Medulla oblongata (tissue), 1 donor: ENCODE measurements around the gene ITPR3.
"Not testable (repeated sequence)": the region's sequence is repeated elsewhere in the genome, so short reads cannot be mapped to it uniquely, and the experiment has no call there.

Experiments
- DNase-seq: peaks from one replicate; pipeline ENCODE4 v3.0.0-alpha.2; 2015; ENCODE audit errors: extremely low spot score

Gene ITPR3

DNA sequence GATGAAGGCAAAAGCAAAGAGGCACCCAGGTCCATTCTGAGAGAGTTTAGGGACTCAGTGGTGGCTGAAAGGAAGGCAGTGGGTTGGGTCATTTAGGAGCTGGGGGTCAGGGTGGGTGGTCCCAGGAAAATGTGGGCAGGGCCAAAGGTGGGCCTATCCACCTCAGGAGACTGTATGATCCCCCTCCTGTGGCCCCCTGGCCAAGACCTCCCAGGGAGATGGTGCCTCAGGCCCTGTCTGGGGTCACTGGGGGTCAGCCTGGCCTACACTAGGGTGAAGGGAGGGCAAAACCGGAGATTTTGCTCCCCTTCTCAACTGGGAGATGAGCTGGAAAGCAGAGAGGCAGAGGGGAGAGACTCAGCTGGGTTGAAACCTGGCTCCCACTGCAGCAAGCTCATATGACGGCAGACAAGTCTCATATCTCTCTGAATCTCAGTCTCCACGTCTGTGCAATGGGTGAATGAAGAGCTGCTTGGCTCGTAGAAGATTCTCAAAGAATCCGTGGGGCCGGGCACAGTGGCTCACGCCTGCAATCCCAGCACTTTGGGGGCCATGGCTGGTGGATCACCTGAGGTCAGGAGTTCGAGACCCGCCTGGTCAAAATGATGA is 29.6 kb upstream of the ITPR3 start:
- DNase-seq, result no peak

DNA sequence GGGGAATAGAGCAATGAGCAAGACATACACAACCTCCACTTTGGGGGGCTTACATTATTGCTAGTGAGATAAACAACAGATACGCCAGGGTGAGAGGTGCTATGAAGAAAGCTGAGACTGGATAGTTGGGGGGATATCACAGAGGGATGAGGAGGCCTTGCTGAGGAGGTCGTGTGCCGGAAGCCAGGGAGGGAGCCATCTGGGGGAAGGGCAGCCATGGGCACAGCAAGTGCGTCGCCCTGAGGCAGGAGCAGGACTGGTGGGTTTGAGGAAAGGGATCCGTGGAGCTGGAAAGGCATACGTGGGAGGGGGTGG is 28.9 kb upstream of the ITPR3 start:
- DNase-seq, result no peak

DNA sequence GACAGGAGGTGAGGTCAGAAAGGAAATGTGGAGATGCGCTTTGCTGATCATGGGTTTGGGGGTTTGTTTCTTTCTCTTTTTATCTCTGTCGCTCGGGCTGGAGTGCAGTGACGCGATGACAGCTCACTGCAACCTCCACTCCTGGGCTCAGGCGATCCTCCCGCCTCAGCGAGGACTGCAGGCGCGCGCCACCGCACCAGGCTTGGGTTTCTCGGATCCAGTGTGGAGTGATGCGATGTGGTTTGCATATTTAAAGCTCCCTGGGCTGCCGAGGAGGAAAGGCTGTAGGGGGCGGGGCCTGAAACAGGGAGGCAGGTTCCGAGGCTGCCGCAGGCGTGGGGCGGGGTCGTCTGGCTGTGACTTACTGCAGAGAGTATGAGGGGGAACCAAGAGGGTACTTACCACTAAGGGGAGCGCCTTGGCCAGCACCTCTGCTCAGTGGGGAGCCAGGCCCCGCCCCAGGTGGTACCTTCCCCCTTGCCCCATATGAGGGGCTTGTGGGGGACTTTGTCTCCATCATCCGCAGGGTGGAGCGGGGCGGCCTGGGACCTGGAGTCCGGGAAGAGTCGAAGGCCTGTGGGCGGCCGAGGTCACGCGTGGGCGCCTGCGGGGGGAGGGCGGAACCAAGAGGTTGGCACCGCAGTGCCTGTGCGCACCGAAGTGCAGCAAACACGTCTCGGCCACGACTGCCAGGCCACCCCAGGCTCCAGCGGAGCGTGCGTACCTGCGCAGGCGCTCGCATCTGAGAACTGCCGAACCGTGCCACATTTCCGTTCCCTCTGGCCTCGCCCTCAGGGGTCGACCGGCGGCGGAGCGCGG is 28.3 kb upstream of the ITPR3 start:
- no peak for DNase-seq

DNA sequence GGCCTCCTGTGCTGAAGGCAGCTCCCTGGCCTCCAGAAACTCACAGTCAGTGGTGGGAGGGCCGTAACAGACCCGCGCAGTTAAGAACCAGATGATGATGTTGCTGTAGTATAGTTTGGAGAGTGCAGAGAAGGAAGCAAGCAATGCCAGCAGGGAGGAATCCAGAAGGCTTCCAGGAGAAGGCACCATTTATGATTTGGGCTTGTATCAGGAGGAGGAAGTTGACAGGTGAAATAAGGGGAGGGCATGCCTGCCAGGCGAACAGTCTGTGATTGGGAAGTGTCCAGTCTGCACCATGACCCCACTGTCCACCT is 27.8 kb upstream of the ITPR3 start:
- DNase-seq, result no peak

DNA sequence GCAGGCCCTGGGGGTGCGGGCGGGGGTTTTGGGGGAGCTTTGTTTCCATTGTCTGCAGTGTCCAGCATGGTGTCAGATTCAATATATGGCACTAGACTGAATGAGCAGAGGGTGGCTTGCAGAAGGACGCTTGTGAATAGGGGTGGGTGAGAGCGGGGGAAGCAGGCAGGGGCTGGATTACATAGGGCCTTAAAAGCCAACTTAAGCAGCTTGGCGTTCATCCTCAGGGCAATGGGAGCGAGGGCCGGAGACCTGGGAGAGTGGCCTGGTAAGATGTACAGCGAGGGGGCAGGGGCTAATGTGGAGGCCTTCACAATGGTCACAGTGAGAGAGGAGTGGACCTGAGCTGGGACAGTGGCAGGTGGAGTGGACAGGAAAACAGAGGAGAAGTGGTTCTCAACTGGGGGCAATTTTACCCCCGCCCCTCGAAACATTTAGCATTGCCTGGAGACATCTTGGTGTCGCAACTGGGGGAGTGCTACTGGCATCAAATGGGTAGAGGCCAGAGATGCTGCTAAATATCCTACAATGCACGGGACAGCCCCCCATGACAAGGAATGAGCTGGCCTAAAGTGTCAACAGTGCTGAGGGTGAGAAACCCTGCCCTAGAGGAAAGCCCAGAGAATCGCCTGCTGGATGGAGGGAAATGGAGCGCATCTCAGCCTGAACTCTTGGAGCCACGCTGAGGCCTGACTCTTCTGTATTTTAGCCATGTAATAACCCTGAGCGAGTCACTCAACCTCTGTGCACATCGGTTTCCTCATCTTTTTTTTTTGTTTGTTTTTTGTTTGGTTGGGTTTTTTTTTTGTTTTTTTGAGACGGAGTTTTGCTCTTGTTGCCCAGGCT is 25.9 kb upstream of the ITPR3 start:
- DNase-seq, result no peak

DNA sequence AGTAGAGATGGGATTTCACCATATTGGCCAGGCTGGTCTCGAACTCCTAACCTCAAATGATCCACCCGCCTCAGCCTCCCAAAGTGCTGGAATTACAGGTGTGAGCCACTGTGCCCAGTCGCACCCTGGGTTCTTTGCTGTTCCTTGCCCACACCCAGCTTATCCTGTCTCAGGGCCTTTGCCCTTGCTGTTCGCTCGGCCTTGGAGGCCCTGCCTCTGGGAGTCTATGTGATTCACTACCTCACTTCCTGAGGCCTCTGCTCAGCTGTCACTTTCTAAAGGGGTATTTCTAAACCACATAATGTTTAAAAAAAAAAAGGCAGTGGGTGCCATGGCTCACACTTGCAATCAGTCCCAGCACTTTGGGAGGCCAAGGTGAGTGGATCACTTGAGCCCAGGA is 24.2 kb upstream of the ITPR3 start:
- not testable (repeated sequence) for DNase-seq

DNA sequence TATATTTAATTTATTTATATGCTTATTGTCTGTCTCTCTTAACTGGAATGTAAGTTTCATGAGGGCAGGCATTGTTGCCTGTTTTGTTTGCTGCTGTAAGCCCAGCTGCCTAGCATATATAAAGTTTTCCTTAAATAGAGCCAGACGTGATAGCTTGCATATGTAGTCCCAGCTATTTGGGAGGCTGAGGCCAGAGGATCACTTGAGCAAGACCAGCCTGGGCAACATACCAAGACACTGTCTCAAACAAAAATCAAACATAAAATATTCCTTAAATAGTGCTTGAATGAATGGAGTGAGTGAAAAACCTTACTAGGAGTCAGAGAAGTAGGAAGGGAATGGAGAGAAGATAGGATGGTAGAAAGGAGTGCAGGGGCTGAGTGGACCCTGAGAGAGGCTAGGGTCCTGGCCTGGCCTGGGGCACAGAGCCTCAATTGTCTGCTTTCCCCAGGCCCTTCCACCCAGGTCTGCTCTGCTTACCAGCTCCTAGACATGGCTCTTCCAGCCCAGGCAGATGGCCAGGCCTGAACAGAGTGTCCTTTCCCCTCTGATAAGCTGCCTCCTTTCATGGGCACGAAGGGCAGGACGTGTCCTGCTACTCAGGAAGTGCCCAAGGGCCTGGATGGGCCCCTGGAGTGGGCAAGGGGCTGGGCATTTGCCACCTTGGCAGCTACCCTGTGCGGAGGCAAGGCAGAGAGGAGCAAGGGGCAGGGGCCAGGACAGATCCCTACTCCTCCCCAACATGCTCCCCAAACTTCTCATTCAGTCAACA is 23.4 kb upstream of the ITPR3 start:
- no peak for DNase-seq

DNA sequence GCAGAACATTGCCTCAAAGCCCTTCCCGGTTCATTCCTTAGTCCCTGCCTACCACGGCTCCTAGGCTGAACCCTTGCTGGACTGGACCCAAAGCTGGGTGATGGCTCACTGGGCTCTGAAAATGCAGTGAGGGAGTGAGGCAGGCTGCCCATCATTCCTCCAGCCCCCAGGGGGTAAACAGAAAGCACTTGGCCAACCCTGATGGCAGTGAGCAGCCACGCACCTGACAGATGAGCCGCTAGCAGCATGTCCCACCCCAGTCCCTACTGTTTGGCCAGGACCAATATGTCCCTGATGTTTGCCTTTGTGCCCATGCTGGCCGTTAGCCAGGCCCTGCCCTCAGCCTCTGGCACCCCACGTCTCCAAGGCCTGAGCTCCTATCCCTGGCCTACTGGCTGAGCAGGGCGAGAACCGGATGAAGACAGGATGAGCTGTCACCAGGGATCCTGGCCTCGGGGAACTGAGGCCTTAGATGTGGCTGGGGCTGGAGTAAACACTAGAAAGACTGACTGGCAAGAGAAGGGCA is 21.6 kb upstream of the ITPR3 start:
- no peak for DNase-seq

DNA sequence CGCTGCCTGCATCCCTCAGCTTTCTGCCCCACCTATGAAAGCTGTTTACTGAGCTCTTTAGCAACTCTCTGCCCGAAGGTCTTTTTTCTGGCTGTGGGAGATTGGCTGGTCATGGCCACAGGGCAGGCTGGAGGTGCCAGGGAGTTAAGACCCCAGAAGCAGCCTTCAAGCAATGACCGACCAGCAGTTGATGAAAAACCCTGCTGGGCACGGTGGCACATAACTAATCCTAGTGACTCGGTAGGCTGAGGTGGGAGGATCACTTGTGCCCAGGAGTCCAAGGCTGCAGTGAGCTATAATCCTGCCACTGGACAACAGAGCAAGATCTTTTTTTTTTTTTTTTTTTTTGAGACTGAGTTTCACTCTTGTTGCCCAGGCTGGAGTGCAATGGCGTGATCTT is 20.4 kb upstream of the ITPR3 start:
- no peak for DNase-seq

DNA sequence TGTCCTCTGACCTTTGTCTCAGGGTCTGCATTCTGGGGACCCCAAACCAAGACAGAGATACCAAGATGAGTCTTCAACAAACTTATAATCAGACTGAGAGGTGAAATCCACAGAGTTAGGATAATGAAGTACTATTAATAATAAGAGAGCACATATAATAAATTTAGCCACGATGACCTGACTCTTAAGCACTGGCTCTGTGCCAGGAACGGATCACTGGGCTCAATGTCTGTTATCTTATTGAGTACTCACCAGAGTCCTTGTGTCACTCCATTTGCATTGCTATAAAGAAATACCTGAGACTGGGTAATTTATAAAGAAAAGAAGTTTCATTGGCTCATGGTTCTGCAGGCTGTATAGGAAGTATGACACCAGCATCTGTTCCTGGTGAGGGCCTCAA is 18.9 kb upstream of the ITPR3 start:
- no peak for DNase-seq

DNA sequence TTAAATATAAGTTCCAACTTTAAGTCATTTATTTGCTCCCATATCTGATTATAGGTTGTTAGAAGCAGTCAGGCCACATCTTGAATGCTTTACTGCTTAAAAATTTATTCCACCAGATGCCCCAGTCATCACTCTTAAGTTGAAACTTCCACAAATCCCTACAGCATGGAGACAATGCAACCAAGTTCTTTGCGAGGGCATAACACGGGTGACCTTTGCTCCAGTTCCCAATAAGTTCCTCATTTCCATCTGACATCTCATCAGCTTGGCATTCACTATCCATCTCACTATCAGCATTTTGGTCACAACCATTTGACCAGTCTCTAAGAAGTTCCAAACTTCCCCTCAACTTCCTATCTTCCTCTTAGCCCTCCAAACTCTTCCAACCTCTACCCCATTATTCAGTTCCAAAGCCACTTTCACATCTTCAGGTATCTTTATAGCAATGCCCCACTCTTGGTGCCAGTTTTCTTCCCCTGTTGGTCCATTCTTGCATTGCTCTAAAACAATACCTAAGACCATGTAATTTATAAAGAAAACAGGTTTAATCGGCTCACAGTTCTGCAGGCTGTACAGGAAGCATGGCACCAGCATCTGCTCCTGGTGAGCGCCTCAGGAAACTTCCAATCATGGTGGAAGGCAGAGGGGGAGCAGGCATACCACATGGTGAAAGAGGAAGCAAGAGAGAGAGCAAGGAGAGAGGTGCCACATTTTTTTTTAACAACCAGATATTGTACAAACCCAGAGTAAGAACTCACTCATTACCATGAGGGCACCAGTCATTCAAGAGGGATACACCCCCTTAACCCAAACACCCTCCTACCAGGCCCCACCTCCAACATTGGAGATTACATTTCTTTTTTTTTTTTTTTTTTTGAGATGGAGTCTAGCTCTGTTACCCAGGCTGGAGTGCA is 15.9 kb upstream of the ITPR3 start:
- no peak for DNase-seq

DNA sequence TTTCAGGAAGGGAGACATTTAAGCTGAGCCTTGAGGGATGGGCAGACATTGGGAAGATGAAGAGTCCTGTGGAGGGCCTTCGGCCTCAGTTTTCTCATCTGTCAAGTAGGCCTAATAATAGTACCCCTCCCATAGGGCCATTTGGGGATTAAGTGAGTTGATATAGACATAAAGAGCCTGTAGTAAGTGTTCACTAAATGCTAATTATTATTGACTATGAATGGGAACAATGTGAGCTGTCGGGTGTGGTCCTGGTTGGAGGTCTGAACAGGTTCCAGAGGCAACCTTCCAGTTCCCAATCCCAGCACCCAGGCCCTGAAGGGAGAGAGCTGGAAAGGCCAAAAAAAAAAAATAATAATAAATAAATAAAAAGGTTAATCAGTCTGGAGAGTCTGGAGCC is 14.5 kb upstream of the ITPR3 start:
- DNase-seq, result no peak

DNA sequence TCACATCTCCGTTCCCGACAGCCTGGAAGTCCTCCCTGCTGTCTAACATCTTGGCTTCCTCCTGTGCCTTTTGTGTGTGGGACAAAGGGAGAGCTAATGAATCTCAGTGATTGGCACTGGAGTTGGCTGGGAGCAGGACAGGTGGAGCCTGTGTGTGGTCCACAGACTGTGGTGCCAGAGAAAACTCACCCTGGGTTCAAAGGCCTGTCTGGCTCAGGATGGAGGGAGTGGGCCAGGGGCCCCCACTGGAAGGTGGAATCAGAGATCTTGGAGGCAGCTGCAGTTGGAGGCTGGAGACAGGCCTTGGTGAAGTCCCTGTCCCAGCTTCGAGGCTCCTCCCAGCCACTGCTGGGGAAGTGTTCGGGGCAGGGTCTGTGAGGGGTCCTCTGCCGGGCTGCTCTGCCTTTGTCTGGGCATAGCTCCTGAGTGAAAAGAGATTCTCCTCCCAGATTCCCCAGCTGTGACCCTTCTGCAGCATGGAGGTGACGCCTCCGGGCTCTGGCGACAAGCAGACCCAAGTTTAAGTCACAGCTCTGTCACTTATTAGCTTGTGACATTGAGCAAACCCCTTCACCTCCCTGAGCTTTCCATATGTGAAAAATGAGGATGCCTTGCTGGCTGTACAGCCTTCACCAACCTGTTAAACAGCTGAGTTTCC is 13.9 kb upstream of the ITPR3 start:
- DNase-seq, result no peak

DNA sequence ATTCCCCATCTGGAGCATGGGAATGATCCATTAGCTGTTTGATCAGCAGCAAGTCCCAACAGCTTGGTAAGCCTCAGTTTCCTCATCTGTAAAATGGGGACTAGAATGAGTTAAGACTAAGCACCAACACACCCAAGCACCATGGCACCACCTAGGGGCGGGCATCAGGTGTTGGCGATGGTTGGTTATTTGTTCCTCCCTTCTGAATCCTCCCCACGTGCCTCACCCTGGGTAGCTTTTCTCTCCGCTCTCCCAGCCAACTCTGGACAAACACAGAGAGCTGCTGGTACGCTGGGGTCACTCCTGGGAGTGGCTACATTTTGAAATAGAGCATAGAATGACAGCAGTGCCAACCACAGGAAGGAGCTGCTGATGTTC is 13.3 kb upstream of the ITPR3 start:
- no peak for DNase-seq

DNA sequence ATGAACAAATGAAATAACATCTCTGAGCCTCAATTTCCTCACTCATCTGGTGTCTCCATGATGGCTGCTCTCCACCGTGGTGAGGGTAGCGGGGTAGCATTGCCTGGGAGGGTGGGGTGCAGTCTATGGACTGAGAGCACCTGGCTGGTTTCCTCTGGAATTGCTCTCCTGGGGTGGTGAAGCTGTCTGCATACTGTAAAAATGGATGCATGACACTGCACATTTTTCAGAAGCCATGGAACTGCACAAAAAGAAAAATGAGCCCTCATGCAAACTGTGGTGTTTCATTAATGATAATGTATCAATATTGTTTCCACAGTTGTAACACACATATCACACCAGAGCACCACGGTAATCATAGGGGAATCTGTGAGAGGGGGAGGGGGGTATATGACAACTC is 12.1 kb upstream of the ITPR3 start:
- no peak for DNase-seq

DNA sequence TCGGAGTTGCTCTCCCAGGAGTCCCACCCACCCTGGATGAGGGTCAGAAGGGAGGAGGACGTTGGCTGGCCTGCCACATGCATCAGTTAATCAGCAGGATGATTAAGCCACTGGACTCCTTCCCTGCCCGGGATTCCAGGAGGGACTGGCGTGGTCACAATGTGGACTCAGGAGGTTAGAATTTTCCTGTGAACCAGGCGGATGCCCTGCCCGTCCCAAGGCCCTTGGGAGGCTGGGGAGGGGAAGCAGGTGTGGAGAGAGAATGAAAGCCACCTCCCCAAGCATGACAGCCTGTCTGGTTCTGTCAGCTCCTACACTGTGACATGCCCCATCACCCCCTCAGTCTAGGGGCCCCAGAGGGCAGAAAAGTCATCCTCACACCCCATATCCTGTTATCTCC is 11.6 kb upstream of the ITPR3 start:
- DNase-seq, result no peak

DNA sequence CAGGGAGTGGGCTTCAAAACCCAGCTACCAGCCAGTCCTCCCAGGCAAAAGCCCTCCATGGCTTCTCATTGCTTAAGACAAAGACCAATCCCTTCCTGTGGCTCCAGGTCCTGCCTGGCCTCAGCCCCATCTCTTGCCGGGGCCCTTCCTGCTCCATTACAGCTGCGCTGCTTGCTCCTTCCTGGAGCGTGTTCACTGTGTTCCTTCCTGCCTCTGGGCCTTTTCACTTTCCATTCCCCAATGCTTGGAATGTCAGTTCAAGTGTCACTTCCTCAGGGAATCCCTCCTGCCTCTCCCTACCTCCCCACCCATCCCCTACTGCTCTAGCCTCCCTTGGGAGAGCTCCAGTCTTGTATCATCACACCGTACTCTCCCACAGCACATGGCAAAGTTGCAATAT is 11.1 kb upstream of the ITPR3 start:
- DNase-seq, result no peak

DNA sequence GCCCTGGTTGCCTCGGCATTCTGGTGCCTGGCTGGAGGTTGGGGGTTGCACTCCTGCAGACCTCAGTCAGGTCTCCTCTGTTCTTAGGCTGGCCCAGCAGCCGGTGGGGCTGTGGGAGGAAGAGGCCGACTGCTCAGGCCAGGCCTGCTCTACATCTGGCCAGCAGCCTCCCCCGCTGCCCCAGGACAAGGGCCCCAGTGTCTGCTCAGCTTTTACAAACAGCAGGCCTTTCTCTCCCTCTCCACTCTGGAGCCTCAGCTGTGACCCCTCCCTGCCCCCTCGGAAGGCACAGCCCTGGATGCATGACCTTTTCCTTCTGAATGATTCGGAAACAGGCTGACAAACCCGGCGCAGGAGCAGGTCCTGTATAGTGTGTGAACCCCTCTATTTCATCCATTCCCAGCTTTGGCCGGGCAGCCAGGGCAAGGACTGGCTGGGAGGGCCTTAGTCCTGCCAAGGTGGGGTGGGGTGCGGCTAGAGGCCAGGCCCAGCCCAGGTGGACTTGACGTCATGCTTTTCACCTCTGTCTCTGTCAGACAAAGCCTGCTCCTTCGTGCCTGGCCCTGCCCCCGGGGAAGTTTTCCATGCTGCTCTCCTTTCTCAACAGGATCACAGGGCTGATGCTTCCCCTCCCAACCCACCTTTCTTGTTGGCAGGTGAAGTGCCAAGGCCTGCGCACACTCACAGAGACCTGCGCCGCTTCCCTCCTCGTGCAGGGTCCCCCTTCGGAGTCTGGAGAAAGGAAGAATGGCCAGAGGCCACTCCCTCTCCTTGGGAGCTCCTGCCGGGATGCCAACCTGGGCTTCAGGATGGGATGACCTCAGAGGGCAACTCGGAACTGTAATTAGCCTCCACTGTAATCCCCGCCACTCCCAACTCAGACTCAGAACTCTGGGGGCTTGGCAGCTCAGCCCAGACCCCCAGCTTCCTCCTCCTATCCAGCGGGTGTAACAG is 10.1 kb upstream of the ITPR3 start:
- DNase-seq, result peak; percentile 84

DNA sequence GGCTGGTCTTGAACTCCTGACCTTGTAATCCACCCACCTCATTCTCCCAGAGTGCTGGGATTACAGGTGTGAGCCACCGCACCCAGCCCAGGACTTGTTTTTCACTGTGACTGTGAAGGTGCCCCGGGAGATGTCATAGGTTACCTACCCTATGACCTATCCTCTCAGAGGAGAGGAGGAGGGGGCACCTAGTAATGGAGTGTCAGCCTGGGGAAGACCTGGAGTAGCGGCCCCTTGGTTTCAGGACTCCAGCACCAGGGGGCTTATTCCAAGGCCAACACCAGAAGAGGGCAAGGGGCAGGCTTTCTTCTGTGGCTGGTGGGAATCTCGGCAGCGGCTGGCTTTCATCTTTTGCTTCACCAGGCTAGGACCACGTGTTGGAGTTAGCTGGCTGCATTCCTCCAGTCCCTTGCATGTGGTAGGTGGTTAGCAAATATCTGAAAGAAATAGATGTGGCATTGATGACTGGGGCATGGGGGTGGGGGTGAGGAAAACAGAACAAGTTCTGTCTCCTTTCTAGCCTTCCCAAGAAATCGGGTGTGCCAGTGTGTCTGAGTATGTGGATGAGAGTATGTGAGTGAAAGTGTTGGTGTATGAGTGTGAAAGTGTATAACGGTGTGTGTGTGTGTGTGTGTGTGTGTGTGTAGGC is 7.9 kb upstream of the ITPR3 start:
- DNase-seq, result no peak
